Activated T-cell treated with anti-CD3 and anti-CD28 coated beads, Interleukin-2, amount 50 U/mL, for 72 hours (primary cell): Measurements from ENCODE around the gene COBL. TPM values are rescaled to one million over a fixed set of nuclear protein-coding genes. Genes with fewer than 3 reads are reported as not detected.

ENCODE experiments used
- ATAC-seq, 2 donors: fragments of 150-1000 bp; cut with Tn5 transposase; replicated peaks in 1 of 2; 2 replicates each; pipeline ENCODE4 v1.10.0; 2021; ENCODE audit warnings: moderate library complexity in 2 of 2, mild to moderate bottlenecking in 1 of 2
- DNase-seq, 2 donors: peaks; one replicate each; pipeline ENCODE4 v3.0.0; 2021 to 2022; ENCODE audit warnings: mixed read lengths in 1 of 2
- H3K27ac Mint-ChIP-seq: one replicate; pipeline ENCODE4 v1.8.0; 2022; ENCODE audit warnings: mild to moderate bottlenecking, moderate library complexity, mixed read lengths
- H3K27me3 Mint-ChIP-seq: one replicate; pipeline ENCODE4 v1.8.0; 2022; ENCODE audit warnings: low read depth, mixed read lengths
- H3K36me3 Mint-ChIP-seq, 2 donors: one replicate each; pipeline ENCODE4 v1.8.0; 2022; ENCODE audit warnings: mixed read lengths in 2 of 2, mild to moderate bottlenecking in 1 of 2; ENCODE audit not compliant: insufficient read depth in 2 of 2
- H3K4me1 Mint-ChIP-seq: one replicate; pipeline ENCODE4 v1.8.0; 2022; ENCODE audit warnings: low read depth, mixed read lengths
- H3K4me3 Mint-ChIP-seq, 2 donors: one replicate each; pipeline ENCODE4 v1.8.0; 2022; ENCODE audit warnings: mild to moderate bottlenecking in 2 of 2, mixed read lengths in 2 of 2, moderate library complexity in 2 of 2
- H3K9me3 Mint-ChIP-seq, 2 donors: one replicate each; pipeline ENCODE4 v1.8.0; 2022; ENCODE audit warnings: mixed read lengths in 2 of 2
- total RNA-seq, 2 donors: library from RNA; stranded (reverse); gene quantifications; one replicate each; pipeline ENCODE4 v1.2.3, GENCODE V29; 2022

The COBL gene
- total RNA-seq, 2 donors from 2014 or later, result not detected

DNA sequence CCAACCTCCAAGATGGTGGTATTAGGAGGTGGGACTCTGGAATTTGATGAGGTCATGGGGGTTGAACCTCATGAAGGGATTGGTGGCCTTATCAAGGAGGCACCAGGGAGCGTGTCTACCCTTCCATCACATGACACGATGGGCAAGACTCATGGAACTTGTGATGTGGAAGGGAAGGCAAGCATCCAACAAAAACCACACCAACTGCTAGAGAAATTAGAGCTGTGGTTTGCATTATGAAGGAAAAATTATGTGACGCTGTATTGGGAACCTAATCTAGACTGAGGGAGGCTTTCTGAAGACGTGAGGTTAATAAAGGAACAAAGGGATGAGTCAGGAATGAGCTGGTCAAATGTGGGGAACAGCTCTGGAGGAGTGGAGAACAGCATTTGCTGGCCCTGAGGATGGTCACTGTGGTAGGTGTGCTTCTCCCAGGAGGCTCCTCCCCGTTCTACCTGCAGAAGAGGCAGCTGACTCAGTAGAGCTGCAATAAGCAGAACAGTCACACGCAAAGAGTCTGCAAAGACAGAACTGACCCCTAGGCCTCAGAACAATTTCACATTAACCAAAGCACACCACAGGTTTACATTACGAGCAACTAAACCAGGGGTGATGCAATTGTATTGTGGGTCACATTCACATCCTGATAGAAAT lies 297.3 kb downstream of the COBL start:
- no peak overlapping the region for H3K27ac Mint-ChIP-seq
- H3K4me1 Mint-ChIP-seq, result no peaks in the 10 kb centered on the region
- H3K4me3 Mint-ChIP-seq, result no peak overlapping the region
- H3K9me3 Mint-ChIP-seq, result peaks cover 0 to 3% of the 10 kb centered on the region in 2 donors
- DNase-seq, result no peak
- no peaks in the 10 kb centered on the region for H3K27me3 Mint-ChIP-seq
- H3K36me3 Mint-ChIP-seq, result no peaks in the 10 kb centered on the region
- no peak for ATAC-seq

DNA sequence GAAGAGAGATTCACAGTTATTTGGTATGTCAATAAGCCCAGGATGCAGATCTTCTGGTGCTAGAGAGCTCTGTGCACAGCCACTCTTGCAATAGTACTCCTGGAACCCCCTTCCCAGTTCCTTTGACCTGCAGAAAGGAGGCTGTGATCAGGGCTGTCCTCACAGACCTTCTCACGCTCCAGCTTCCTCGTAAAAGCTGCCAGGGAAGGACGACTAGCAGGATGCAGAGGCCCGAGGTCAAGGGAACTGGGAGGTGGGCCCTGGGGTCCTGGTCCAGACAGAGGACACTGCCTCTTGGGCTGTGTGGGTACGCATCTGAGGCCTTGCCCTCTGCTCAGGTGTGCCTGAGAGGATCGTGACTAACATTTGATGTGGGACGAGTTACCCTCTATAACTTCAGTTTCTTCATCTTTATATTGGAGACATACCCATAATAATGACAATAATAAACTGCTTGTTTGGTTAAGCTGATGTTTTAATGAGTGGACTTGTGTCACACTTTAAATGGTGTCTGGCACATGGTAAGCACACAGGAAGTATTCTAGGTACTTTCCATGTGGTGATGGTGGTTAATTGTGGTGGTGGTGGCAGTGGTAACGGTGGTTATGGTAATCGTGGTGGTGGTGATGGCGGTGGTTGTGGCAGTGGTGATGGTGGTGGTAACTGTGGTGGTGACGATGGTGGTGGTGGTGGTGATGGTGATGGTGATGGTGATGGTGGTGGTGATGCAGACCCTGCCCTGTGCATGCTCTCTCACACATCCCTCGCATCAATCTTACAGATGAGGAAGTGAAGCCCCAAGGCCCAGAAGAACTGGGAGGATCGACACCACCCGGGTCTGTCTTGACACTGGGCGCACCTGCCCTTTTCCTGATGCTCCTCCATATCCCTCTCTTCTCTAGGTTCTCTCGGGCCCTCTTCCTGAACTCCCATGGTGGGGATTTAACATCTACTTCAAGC lies 298.8 kb downstream of the COBL start:
- Mint-ChIP-seq H3K27ac (peak overlapping the region; percentile 8), H3K9me3 (peaks cover 0 to 3% of the 10 kb centered on the region in 2 donors)

DNA sequence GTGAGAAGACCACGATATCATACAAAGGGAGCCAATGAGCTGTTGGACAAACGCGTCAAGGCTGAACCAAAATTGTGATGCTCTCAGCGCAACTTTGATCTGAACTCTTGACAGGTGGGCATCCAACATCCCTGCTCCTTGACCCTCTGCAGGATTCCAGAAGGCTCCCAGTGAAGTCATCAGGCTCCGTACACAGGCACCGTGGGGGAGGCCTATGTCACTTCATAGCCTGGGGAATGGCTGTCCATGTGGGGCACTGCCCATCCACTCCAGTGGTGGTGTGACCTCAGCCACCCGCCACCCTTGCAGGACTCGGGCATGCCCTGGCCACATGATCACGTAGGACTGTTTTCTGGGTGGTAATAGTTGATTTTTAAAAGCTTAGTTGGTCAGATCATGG lies 300.1 kb downstream of the COBL start:
- ATAC-seq, result no peak
- Mint-ChIP-seq H3K4me1 (no peaks in the 10 kb centered on the region), H3K27me3 (no peaks in the 10 kb centered on the region), H3K4me3 (no peak overlapping the region), H3K36me3 (no peaks in the 10 kb centered on the region), H3K9me3 (peaks cover 0 to 3% of the 10 kb centered on the region in 2 donors), H3K27ac (no peak overlapping the region)
- DNase-seq, result no peak

More for the DNA sequence above, 298.8 kb downstream of the COBL start:
- DNase-seq (peak in 1 of 2 donors; percentile 7), ATAC-seq (peak in 1 of 2 donors; percentile 36)
- Mint-ChIP-seq H3K36me3 (no peaks in the 10 kb centered on the region), H3K4me1 (no peaks in the 10 kb centered on the region), H3K27me3 (no peaks in the 10 kb centered on the region), H3K4me3 (no peak overlapping the region)

DNA sequence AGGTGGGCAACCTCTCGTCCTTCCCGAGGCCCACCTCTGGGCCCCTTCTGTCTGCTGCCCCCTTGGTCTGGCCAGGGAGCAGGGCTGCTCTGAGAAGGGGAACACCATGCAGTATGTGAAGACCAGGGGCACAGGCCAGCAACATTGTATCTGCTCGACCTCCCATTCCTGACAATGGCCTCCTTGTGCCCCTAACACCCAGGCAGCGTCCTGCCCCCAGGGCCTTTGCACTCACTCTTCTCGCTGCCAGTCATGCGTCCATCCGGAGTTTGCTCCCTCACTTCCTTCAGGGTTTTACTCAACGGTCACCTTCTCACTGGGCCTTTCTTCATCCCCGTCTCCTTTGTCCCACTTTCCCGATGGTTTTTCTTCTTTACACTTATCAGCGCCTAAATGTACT lies 301.0 kb downstream of the COBL start:
- no peak overlapping the region for H3K27ac Mint-ChIP-seq
- H3K36me3 Mint-ChIP-seq, result no peaks in the 10 kb centered on the region
- no peaks in the 10 kb centered on the region for H3K27me3 Mint-ChIP-seq
- ATAC-seq (no peak), DNase-seq (no peak)
- no peaks in the 10 kb centered on the region for H3K4me1 Mint-ChIP-seq
- H3K9me3 Mint-ChIP-seq, result peaks cover 0 to 3% of the 10 kb centered on the region in 2 donors
- H3K4me3 Mint-ChIP-seq, result no peak overlapping the region

GRCh38 chr7:51014811-51015210 lies 301.8 kb downstream of the COBL start:
- ATAC-seq, result no peak
- Mint-ChIP-seq H3K36me3 (no peaks in the 10 kb centered on the region), H3K27ac (no peak overlapping the region), H3K9me3 (peaks cover 0 to 3% of the 10 kb centered on the region in 2 donors), H3K4me1 (no peaks in the 10 kb centered on the region), H3K4me3 (no peak overlapping the region), H3K27me3 (no peaks in the 10 kb centered on the region)
- no peak for DNase-seq

DNA sequence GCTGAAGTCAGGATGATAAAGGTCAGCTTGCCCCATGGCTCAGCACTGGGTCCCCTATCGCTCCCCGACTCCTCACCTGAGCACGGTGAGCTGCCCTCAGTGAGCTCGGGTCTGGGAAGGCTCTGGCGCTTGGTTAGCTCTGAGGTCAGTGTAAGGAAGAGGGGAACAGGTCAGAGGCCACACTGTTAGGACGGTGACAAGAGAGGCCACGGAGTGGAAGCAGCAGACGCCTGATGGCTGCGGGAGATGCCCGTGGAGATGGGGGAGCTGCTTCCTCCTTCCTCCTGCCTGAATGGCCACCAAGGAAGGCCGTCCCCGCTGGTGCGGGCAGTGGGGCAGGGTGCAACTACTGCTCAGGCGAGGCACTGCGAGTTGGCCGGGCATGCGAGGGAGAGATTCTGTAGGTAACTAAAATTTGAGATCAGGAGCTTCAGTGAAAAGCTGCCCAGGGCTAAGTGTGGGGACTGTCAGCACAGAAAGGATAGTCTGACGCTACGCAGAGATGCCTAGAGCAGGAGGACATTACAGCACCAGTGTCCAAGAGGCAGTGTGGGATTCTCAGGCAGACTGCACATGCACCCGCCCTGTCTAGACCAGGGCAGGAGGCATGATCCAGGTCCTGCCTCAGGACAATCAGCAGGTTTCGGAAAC lies 302.6 kb downstream of the COBL start:
- Mint-ChIP-seq H3K4me3 (no peak overlapping the region), H3K36me3 (no peaks in the 10 kb centered on the region)
- no peak for ATAC-seq

DNA sequence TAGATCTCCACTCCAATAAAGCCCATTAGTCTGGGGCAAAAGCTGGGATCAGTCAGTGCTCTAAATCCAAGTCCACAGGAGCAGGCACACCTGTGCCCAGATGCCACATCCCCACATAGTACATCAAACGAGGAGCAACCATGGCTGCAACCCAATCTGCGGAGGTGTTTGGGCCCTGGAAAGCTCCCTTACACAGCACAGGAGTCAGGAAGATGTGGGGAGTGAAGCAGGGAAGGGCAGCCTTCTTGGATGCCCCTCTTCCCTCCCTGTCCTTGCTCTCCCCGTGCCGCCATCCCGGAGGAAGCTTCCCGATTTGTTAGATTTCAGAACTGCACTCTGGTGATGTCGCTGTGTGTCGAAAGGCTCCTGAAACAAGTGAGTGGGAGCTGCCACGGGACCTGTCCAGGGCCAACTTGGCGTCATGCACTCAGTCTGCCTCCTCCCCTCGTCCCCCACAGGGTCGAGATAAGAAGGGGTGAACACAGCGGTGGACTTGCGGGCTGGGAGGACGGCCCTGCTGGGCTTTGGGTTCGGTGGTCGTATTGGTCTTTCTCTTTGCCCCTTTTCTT lies 303.3 kb downstream of the COBL start:
- ATAC-seq (no peak), DNase-seq (no peak)
- Mint-ChIP-seq H3K27ac (no peak overlapping the region), H3K9me3 (peaks cover 0 to 2% of the 10 kb centered on the region in 2 donors), H3K27me3 (no peaks in the 10 kb centered on the region), H3K36me3 (no peaks in the 10 kb centered on the region), H3K4me1 (no peaks in the 10 kb centered on the region), H3K4me3 (no peak overlapping the region)

More for the DNA sequence above, 302.6 kb downstream of the COBL start:
- no peak for DNase-seq
- H3K9me3 Mint-ChIP-seq, result peaks cover 0 to 3% of the 10 kb centered on the region in 2 donors
- no peaks in the 10 kb centered on the region for H3K4me1 Mint-ChIP-seq
- H3K27me3 Mint-ChIP-seq, result no peaks in the 10 kb centered on the region
- H3K27ac Mint-ChIP-seq, result no peak overlapping the region

- H3K27ac Mint-ChIP-seq, result no peak overlapping the region
- H3K36me3 Mint-ChIP-seq, result no peaks in the 10 kb centered on the region
- no peaks in the 10 kb centered on the region for H3K4me1 Mint-ChIP-seq
- H3K27me3 Mint-ChIP-seq, result no peaks in the 10 kb centered on the region
- no peak overlapping the region for H3K4me3 Mint-ChIP-seq
- H3K9me3 Mint-ChIP-seq, result no peaks in the 10 kb centered on the region
- ATAC-seq (no peak), DNase-seq (no peak)
Observed at GRCh38 chr7:51012569-51013217, 303.9 kb downstream of the COBL start.

GRCh38 chr7:51011710-51012350 lies 304.8 kb downstream of the COBL start:
- H3K9me3 Mint-ChIP-seq, result no peaks in the 10 kb centered on the region
- no peak overlapping the region for H3K4me3 Mint-ChIP-seq
- no peak overlapping the region for H3K27ac Mint-ChIP-seq
- H3K27me3 Mint-ChIP-seq, result no peaks in the 10 kb centered on the region
- no peaks in the 10 kb centered on the region for H3K4me1 Mint-ChIP-seq
- no peaks in the 10 kb centered on the region for H3K36me3 Mint-ChIP-seq
- DNase-seq (no peak), ATAC-seq (no peak)

GRCh38 chr7:51010534-51010933 lies 306.1 kb downstream of the COBL start:
- ATAC-seq (no peak), DNase-seq (no peak)
- Mint-ChIP-seq H3K9me3 (no peaks in the 10 kb centered on the region), H3K36me3 (no peaks in the 10 kb centered on the region), H3K4me1 (no peaks in the 10 kb centered on the region), H3K27ac (no peak overlapping the region), H3K4me3 (no peak overlapping the region), H3K27me3 (peaks cover under 1% of the 10 kb centered on the region)

DNA sequence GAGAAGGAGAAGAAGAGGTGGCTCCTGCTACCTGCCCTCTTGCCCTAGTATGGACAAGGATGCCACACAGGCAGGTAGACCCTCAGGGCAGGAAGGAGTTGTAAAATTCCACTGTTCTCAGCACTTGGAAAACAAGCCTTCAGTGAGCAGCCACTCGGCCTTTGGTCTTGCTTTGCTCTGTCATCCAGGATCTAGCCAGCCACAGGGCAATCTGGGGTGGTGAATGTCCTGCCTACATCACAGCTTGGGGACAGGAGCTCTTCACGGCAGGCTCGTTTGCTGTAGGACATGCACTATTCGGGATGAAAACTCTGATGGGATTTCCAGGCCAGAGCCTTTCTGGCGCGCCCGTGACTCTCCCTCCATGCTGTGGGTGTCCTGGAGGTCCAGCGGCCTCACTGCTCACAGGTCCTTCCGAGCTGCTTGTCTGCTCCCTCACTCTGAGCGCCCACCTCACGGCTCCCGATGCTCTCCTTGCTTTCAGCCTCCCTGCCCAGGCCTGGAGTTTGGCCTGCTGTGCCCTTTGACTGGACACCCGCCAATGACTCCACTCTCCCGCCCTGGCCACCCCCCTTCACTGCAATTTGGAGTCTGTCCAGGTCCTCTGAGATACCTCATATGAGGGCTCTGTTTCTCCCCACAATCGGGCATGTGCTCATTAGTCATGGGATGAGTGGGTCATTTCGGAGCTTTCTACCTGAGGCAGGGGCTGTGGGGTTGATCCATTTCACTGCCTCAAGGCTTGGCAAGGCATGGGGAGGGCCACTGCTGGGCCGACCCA lies 306.7 kb downstream of the COBL start:
- no peaks in the 10 kb centered on the region for H3K9me3 Mint-ChIP-seq
- peaks cover 6% of the 10 kb centered on the region for H3K27me3 Mint-ChIP-seq
- no peak overlapping the region for H3K4me3 Mint-ChIP-seq
- H3K4me1 Mint-ChIP-seq, result no peaks in the 10 kb centered on the region
- ATAC-seq (no peak), DNase-seq (no peak)
- no peaks in the 10 kb centered on the region for H3K36me3 Mint-ChIP-seq
- H3K27ac Mint-ChIP-seq, result peak overlapping the region; percentile 75
